ENCODE results near the gene NRIP1.

NRIP1 gene

DNA sequence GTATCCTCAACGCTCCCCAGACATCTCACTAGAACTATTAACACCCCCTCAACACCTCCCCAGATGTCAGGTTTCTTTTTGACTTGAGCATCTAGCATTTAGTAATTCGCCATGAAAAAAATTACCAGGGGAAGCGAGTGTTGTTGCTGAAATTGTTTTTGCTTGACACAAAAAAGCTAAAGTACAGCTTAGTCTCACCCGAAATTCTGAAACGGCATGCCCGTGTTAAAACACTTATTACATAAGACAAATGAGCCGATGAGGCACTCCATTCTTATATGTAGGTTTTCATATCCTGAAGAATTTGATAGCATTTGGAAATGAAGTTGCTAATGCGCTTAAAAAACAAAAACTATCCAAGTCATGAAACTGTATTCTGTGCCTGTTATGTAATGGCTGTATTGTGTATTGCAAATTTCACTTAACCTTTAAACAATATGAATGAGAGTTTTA, 1.3 kb upstream of the NRIP1 start:
- no peak for DNase-seq (ENCODE audit: low read depth in 2 of 2)

DNA sequence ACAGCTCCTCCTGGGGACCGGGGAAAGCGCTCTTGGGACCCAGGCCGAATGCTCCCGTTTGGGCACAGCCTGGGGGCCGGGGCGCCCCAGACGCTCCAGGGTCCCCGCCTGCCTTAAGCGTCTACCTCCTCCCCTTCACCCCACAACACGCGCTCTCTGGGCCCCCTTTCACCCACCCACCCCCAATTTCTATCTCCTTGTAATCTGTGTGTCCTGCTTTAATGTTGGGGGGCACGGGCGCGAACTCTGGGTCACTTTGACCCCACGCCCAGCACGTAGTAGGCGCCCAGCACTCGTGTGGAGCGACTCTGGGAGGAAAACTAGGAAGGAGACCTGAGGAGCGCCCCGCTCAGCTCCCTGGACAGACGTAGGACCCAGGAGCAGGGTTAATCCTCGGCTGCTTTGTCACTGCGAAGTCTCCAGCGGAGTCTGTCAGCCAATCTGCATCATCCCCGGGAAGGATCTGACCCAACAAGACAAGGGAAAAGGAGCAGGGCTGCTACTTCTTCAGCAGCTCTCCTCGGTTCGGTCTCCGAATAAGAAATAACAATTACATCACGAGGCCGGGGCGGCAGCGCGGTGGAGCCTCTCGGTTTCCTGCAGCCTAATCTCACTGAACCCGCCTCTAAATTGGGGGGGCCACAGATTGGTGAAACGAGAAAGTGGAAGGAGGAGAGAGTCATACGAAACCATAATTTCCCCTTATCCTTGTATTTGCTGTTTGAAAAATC, 757 bp upstream of the NRIP1 start:
- peak; percentile 64 to 73 for DNase-seq (ENCODE audit: low read depth in 2 of 2)

DNA sequence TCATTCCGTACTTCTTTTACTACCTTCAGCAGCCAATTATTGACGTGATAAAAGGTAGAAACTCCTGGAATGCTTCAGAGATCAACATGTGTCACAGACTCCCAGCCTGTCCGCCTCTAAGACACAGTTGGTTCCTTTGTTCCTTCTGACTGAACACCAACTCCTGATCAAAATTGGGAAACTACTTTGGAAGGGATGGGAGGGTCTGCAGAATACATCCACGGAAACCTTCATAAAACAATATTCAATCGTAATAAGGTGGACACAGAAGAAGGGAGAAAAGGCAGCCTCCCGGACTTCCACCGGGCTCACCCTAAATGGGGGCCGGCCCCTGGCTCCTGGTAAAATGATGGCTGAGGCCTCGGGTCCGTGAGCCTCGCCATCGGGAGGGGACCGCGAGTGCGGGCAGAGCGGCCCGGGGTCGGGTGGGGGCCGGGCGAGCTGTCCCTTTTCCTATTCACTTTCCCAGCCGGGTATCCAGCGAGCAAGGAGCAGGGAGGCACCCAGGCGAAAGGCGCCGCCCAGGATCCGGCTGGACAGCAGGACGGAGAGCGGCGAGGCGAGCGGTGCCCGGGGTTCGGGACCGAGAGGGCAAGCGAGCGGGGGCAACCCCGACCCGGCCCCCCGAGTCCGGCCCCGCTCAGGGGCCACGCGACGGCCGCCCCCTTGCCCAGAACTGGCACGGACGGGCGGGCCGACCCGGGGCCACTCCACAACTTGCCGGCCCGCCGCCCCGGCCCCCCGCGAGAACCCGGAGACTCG, 805 bp downstream of the NRIP1 start:
- DNase-seq (ENCODE audit: low read depth in 2 of 2): peak in 1 of 2 experiments; percentile 10

DNA sequence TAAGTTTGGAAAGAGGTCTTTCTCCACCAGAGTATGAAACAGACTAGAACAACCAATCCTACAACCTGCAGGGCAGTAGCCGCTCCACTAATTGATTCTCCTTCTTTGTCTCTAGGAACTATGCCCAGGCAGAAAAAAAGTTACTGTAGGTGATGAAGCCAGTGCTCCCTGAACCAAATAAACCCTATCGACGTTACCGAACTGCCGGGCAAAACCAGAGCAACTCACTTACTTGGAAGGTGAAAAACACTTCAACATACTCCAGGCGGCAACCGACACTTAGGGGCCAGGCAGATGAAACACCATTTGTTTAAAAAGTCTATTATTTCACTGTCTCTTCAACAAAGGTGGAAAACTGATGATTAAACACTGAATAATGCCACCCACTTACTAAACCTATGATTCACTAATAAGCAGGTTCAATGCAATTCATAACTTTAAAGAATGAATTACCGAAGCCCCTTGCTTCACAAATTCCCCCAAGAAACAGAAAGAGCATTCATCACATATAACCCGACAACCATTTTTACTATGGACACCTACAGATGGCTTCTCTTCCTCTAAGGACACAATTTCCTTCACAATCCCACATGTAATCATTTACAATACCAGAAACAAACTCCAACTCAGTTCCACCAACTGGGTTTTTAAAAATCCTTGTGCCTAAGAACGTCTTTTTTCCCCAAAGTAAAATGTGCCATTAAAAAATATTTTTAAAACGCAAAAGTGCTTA, 1.6 kb downstream of the NRIP1 start:
- peak in 1 of 2 experiments; percentile 28 for DNase-seq (ENCODE audit: low read depth in 2 of 2)

DNA sequence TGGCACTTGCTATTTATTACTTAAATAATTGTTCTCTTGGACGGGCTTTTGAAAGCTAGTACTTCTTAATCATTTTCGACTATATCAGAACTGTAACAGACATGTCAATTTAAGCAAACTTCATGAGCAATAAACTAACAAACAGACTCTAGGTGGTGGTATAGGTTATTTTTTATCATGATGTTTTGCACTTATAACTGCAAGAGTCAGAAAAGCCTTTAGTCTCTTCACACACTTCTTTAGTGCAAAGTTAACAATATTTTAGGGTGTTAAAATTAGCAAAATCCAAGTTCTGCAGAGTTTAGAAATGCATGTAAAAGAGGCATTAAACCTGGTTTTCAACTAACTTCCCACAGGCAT, 2.2 kb downstream of the NRIP1 start:
- no peak for DNase-seq (ENCODE audit: low read depth in 2 of 2)

DNA sequence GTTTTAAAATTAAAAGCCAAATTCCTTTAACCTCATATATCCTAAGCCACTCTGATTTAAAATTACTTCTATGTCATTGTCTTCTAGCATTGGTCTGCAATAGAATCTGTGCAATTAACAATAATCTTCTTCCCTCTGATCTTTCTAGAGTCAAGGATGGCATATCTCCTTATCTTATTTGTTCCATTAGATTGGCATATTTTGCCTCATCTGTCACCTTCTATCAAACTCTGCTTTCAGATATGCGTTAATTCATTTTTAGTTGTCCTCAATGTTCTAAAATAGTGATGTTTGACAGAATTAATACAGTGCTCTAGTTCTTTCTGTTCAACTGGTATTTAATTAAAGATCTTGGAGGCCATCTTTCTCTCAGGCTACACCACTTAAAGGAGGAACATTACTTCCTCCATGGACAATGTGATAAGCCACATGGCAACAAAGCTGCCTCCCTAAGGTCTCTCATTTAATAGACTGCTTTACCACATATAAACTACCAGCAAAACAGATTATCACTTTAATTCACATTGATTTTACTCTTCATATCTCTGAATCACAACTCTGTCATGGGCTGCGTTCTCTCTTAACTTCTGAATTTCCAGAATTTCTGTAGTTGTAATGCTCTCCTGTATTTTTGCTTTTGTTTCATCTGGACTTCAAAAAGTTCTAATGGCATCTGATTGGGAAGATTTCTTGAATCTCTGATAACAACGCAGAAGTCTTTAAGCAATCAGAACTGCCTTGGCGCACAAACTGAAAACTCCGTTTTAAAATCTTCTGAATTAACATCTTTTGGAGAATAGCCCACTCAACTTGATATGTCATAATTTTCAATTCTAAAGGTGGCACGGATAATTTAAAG, 2.8 kb downstream of the NRIP1 start:
- DNase-seq (ENCODE audit: low read depth in 2 of 2): no peak

DNA sequence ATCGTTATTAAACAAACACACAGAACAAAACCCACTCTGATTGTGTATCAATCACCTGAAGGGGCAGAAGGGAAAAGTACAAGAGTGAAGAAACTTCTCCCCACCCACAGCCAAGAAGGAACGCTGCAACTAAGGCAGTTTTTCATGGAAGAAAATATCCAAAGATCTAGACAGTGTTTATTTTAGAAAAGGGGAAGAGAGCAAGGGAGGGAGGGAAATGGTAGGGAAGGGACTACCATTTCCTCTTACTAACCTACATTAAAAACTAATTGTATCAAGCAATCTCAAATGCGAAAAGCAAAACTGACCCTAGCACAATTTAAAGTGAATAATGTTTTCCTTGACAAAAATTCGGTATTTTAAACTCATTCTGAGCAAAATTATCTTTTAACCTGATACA, 3.5 kb downstream of the NRIP1 start:
- DNase-seq (ENCODE audit: low read depth in 2 of 2): no peak

DNA sequence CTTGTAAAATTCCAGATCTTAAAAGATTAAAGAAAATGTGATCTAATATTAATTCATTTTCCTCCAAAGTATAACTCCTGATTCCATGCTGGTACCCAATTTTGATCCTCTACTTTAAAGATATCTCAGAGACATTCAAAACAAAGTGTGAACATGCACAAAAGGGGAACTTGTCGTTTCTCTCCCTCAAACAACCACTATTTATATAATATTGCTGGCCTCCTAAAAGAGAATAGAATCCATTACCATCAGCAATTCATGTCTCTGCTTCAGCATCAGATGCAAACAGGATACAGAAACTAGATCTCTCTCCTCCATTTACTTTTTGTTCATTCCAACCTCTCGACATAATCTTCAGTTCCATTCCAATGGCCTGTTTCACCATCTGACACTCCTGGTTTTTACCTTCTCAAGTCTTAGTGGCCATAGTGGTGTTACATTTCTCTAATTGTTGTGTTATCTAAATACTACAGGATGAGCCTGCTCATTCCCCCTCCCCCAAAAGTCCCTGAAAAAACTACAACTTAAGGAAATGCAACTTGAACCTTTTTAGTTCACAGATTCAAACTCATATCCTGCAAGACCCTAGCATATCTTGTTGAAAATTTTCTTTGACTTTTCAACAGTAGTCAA, 4.1 kb downstream of the NRIP1 start:
- no peak for DNase-seq (ENCODE audit: low read depth in 2 of 2)

DNA sequence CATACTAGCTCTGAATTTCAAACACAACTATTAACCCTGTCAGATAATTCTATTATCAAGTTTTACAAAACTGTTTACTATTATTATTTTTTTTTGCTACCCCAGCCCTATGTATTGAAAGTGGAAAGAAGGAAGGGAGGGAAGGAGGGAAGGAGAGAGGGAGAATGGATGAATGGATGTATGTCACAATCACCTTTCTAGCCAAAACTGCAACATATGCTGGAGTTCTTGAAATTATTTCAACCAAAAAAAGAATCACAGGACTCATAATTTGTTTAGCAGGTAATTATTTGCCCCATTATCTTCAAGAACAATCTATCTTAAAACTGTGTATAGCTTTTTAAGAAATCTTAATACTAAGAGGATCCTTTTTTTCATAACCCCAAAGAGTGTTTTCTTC, 5.4 kb downstream of the NRIP1 start:
- DNase-seq (ENCODE audit: low read depth in 2 of 2): no peak

DNA sequence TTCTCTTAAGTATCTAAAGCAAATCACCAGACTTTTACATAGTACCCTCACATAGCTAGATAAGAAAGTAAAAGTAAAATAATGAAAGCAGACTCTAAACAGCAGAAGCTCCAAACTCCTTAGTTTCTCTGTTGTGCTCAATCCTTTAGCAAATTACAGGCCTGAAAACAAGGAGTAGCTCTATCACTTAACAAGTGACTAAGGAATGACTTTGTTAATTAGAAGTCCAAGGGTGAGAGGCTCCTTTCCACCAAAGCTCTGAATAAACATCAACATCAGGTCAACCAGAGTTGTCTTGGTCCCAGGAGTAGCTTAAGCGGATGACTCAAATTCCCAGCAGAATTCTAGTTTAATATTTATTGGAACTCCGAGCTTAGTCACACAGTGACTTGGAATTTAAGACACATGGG, 5.9 kb downstream of the NRIP1 start:
- DNase-seq (ENCODE audit: low read depth in 2 of 2): no peak

DNA sequence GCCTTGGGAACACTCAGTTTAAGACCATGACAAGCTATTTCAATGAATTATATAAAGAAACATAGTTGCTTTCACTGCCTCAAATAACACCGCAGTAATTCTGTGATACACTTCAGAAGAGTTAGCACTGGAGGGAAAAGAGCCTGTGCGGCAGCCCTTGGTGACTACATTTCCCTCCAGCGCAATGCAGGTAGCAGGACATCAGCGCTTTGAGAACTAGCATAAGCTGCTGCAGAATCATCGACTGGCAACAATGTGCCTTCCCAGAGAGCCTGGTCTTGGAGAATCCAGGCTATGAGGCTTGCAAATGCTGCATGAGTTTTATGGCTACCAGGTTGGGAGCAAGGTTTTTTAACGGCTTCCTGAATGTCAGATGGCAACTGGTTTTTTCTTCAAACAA, 7.5 kb downstream of the NRIP1 start:
- DNase-seq (ENCODE audit: low read depth in 2 of 2): no peak

DNA sequence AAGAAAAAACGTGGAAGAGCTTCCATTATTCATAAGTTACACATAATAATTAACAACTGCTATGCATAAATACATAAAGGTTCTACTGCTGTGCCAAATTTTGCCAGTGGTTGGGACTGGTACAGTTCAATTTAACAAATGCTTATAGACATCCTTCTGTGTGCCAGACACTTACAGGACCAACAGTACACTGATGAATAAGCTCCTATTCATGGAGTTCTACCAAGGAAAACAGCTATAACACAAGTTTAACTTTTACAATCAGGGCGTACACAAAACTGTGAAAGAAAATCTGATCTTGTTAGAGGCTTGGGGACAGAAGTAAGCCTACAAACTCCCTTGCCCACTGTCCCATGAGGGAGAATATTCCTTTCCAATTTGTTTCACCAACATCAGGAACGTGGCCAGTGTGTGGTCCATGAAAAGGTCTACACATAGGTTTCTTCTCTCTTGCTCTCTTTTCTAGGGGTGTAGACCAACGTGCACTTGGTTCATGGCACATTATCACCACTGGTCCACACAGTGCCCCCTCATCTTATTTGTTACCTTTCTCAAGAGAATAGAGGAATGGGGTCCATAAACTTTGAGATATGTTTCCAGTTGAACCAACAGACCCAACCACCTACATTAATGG, 10.1 kb downstream of the NRIP1 start:
- DNase-seq (ENCODE audit: low read depth in 2 of 2): no peak

DNA sequence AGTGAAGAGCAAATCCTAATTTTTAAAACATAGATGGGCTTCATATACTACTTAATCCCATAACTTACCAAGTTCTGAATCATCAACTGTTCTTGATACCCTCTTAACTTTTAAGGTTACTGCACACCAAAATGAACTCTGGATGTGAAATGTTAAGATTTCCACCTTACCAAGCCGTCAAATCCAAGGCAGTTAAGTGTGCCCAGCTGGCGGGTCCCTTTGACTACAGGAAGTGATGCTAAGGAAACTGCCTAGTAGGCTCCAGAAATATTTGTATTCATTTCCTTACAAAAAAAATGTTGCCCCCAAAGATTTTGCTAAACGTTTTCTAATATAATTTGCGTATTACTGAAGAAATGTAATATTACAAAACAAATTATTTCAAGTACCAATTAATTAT, 10.7 kb downstream of the NRIP1 start:
- no peak for DNase-seq (ENCODE audit: low read depth in 2 of 2)

DNA sequence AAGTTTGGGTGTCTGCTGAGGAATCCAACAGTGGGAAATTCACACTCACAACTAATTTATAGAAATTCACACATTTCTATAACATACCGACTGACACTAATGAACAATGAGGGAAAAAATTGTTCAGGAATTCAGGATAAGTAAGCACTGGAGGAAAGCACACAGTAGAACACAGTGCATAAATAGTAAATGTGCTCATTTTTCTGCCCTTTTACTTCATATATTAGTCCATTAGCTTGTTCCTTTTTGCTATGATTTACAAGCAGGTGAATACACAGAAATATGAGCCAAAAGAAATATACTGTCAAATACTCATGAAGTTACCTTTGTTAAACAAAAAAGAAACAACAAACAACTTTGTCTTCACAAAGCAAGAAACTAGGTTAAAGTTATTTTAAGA, 11.3 kb downstream of the NRIP1 start:
- DNase-seq (ENCODE audit: low read depth in 2 of 2): no peak

DNA sequence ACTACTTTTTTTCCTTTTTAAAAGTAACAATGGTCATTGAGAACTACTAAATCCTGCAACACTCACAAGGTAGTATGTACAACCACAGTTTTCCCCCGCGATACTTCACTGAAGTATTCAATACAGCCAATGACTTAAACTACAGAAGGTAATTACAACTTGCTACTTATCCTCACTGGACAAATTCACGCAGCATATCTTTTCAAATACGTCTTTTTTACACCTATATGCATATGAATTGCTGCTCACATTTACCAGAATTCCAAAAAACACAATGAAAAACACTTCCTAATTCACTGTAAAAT, 12.4 kb downstream of the NRIP1 start:
- DNase-seq (ENCODE audit: low read depth in 2 of 2): no peak

DNA sequence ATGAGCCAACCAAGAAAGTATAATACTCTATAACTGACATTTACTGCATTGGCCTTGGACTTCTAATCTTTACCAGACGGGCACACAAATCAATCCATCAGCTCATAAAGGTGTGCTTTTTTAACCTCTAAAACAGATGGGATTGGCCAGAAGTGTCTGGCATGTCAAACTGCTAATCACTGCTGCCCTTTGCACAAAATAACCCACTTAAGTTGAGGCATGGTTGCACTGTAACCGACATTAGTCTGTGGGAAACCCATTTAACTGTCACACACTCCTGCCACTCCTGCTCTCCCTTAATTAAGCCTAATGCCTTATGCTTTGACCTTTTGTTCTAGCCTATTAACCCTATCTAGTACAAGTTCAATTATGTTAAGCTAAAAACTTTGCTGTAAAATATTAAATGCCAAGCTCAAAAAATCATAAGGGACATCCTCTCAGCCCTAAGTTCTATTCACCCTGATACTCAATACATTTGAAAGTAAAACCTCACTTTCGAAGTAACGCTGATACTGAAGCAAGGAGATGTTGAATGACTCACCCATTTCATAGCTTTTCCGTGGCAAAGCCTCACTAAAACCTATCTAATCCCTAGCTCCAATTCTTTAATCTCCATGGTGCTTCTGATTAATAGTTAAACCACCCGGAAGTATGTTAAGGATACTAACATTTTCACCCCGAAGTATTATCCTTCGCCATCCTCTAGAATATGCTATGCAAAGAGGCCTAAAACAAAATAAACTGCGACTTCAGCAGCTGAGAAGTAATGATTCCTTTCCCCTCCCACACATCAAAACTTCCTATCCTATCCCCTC, 12.9 kb downstream of the NRIP1 start:
- no peak for DNase-seq (ENCODE audit: low read depth in 2 of 2)

DNA sequence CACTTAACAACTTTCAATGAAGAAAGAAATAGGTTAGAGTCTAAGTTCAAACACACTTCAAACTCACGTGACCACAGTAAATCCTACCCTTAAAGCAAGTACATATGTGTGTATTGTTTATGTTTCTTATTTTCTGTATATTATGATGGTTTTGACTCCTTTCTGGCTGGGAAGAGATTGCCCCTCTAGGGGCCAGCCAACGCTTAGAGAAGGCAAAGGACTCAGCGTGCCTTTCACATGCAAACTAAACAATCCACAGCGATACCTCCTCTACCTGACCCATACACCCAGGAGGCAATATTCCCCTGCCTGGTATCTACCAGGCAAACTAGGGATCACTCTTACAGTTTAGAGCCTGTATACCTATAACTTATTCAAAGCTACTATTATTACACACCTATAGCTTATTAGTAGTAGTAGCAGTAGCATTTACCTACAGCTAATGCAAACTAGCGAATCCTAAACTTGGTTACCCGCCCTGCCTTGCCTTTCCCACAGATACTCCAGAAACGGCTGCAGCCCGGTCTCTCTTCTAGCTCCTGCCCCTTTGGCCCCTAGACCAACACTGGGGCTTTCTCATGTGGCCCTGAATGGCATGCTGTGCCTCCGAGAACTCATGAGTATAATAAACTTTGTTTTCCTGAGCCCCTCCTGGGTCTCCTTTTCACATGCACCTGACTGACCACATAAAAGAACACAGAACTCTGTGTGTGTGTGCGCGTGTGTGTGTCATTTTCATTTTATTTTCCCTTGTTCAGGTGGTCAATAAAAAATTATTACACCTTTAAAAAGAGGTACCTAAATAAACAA, 14.0 kb downstream of the NRIP1 start:
- DNase-seq (ENCODE audit: low read depth in 2 of 2): no peak

DNA sequence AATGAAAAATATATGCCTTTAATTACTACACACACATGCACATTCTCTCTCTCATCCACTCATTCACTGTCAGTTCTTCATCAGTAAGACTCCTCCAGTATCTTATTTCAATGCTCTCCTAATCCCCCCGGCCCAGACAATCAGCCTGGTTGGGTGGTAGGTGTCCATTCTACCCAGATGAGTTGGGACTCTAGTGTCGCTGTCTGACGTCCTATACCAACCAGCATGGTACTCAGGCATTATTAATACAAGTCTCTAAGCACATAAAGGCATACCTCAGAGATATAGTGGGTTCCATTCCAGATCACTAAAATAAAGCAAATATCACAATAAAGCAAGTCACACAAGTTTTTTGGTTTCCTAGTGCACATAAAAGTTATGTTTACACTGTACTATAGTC, 19.8 kb downstream of the NRIP1 start:
- no peak for DNase-seq (ENCODE audit: low read depth in 2 of 2)

DNA sequence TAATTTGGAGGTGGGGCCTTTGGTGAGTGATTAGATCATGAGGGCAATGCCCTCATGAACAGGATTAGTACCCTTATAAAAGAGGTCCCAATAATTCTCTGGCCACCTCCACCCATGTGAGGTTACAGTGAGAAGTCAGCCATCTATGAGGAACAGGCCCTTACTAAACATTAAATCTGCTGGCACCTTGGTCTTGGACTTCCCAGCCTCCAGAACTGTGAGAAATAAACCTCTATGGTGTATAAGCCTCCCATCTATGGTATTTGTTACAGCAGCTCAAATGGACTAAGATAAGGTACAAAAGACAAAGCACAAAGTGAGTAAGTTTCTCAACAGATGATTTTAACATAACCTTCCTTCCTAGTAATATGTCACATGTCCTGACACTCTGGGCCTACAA, 22.3 kb downstream of the NRIP1 start:
- no peak for DNase-seq (ENCODE audit: low read depth in 2 of 2)
